ENCODE results near the gene IL5.

DNA sequence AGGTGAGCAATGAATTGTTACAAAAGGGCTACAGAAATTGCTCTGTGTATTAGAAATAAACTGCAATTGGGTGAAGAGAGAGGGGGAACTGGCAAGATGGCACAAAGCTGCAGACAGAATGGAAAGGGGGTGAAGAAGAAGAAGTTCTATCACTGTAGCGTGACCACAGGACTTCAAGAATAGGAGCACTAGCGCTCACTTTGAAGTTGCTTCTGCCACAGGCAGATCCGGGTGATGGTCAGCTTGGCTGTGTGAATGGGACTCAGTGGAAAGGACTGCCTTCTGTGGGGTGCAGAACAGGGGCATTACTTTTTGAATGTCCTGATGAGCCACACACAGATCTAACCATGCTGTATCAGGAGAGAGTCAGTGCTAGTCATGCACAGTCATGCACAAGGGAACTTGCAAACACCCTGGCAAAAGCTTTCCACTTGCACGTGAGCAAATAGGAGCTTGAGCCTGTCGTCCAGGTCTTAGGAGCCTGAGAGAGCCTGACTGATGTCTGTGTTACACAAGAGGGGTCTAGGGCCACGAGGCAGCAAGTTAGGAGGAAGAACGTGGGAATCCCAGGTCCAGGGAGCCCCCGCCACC is 16.3 kb downstream of the IL5 start:
- TF ChIP-seq, protein P1, sequence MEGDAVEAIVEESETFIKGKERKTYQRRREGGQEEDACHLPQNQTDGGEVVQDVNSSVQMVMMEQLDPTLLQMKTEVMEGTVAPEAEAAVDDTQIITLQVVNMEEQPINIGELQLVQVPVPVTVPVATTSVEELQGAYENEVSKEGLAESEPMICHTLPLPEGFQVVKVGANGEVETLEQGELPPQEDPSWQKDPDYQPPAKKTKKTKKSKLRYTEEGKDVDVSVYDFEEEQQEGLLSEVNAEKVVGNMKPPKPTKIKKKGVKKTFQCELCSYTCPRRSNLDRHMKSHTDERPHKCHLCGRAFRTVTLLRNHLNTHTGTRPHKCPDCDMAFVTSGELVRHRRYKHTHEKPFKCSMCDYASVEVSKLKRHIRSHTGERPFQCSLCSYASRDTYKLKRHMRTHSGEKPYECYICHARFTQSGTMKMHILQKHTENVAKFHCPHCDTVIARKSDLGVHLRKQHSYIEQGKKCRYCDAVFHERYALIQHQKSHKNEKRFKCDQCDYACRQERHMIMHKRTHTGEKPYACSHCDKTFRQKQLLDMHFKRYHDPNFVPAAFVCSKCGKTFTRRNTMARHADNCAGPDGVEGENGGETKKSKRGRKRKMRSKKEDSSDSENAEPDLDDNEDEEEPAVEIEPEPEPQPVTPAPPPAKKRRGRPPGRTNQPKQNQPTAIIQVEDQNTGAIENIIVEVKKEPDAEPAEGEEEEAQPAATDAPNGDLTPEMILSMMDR (IDR thresholded peaks at IDR 0.05) = no peak
- no peak for TF ChIP-seq POLR2A (IDR thresholded peaks at IDR 0.05)
